MM.1S (cell line): ENCODE data around the gene GTF2F2.

ENCODE experiments used
- DNase-seq: peaks from one replicate; pipeline ENCODE4 v3.0.0-alpha.2; 2015
- H2AFZ ChIP-seq: fragments of 300-600 bp; sonication (generic); 2 replicates; pipeline ENCODE4 v1.6.0; 2016; ENCODE audit warnings: antibody characterized with exemption, low read length
- H3F3A ChIP-seq: fragments of 300-600 bp; sonication (generic); 2 replicates; pipeline ENCODE4 v1.6.1; 2016; ENCODE audit warnings: mild to moderate bottlenecking, antibody characterized with exemption, low read length, moderate library complexity, mixed read lengths; ENCODE audit not compliant: insufficient read depth
- H3K27ac ChIP-seq: fragments of 300-600 bp; sonication (generic); 2 replicates; pipeline ENCODE4 v1.5.1; 2016; ENCODE audit warnings: mild to moderate bottlenecking, low read length
- H3K27me3 ChIP-seq: fragments of 300-600 bp; sonication (generic); replicated peaks from 2 replicates; pipeline ENCODE4 v1.6.0; 2016; ENCODE audit warnings: low read length; ENCODE audit not compliant: insufficient read depth
- H3K36me3 ChIP-seq: fragments of 300-600 bp; sonication (generic); replicated peaks from 2 replicates; pipeline ENCODE4 v1.6.1; 2016; ENCODE audit warnings: mild to moderate bottlenecking, low read length, mixed read lengths; ENCODE audit not compliant: insufficient read depth
- H3K4me1 ChIP-seq: fragments of 300-600 bp; sonication (generic); 2 replicates; pipeline ENCODE4 v1.6.1; 2016; ENCODE audit warnings: low read length, mixed read lengths
- H3K4me2 ChIP-seq: fragments of 300-600 bp; sonication (generic); 2 replicates; pipeline ENCODE4 v1.6.0; 2016; ENCODE audit warnings: low read depth, low read length
- H3K4me3 ChIP-seq: fragments of 300-600 bp; sonication (generic); 2 replicates; pipeline ENCODE4 v1.5.1; 2016; ENCODE audit warnings: low read length, mixed read lengths
- H3K79me2 ChIP-seq: fragments of 300-600 bp; sonication (generic); 2 replicates; pipeline ENCODE4 v1.6.1; 2016; ENCODE audit warnings: mixed run types, low read length, mixed read lengths
- H3K9ac ChIP-seq: fragments of 300-600 bp; sonication (generic); 2 replicates; pipeline ENCODE4 v1.6.1; 2016; ENCODE audit warnings: low read length, mixed read lengths
- H3K9me2 ChIP-seq: fragments of 300-600 bp; sonication (generic); replicated peaks from 2 replicates; pipeline ENCODE4 v1.6.1; 2016; ENCODE audit warnings: mild to moderate bottlenecking, low read length, mixed read lengths; ENCODE audit not compliant: insufficient read depth
- H3K9me3 ChIP-seq: fragments of 300-600 bp; sonication (generic); replicated peaks from 2 replicates; pipeline ENCODE4 v1.6.1; 2016; ENCODE audit warnings: mild to moderate bottlenecking, low read length, mixed read lengths; ENCODE audit not compliant: insufficient read depth
- H4K20me1 ChIP-seq: fragments of 300-600 bp; sonication (generic); 2 replicates; pipeline ENCODE4 v1.6.1; 2016; ENCODE audit warnings: mild to moderate bottlenecking, low read length, moderate library complexity, mixed read lengths; ENCODE audit not compliant: insufficient read depth
- CTCF ChIP-seq: fragments of 300-600 bp; sonication (generic); IDR thresholded peaks from 2 replicates; pipeline ENCODE4 v1.5.1; 2016; ENCODE audit warnings: antibody characterized with exemption, low read length, mixed read lengths
- EZH2 ChIP-seq: fragments of 300-600 bp; sonication (generic); optimal IDR thresholded peaks from 2 replicates; pipeline ENCODE3; 2017; ENCODE audit warnings: low read depth, mild to moderate bottlenecking, antibody characterized with exemption, low read length, mixed read lengths
- EZH2phosphoT487 ChIP-seq: fragments of 300-600 bp; sonication (generic); IDR thresholded peaks from 2 replicates; pipeline ENCODE4 v1.6.1; 2018; ENCODE audit warnings: antibody characterized with exemption, low read length

The GTF2F2 gene

GRCh38 chr13:45102136-45102507 lies 18.2 kb upstream of the GTF2F2 start:
- Histone ChIP-seq H3K9me2 (no peaks in the 10 kb centered on the region), H3K4me3 (no peak overlapping the region), H4K20me1 (no peaks in the 10 kb centered on the region), H3K36me3 (no peaks in the 10 kb centered on the region), H2AFZ (no peak overlapping the region), H3K9ac (no peak overlapping the region), H3K79me2 (no peaks in the 10 kb centered on the region), H3K9me3 (no peaks in the 10 kb centered on the region), H3K4me1 (no peaks in the 10 kb centered on the region), H3K27me3 (no peaks in the 10 kb centered on the region), H3K27ac (no peak overlapping the region), H3K4me2 (no peak overlapping the region), H3F3A (no peaks in the 10 kb centered on the region)
- TF ChIP-seq EZH2, result no peak
- DNase-seq, result no peak

- Histone ChIP-seq H3K27ac (no peak overlapping the region), H3K4me3 (no peak overlapping the region), H3F3A (no peaks in the 10 kb centered on the region), H3K9me3 (no peaks in the 10 kb centered on the region), H3K36me3 (no peaks in the 10 kb centered on the region), H3K79me2 (no peaks in the 10 kb centered on the region), H3K27me3 (no peaks in the 10 kb centered on the region), H3K4me1 (no peaks in the 10 kb centered on the region), H3K9ac (no peak overlapping the region), H4K20me1 (no peaks in the 10 kb centered on the region), H3K9me2 (no peaks in the 10 kb centered on the region), H3K4me2 (no peak overlapping the region), H2AFZ (no peak overlapping the region)
- TF ChIP-seq EZH2, result no peak
- no peak for TF ChIP-seq CTCF
- no peak for TF ChIP-seq EZH2phosphoT487
- DNase-seq, result no peak
Measured at GRCh38 chr13:45103449-45103848, 16.9 kb upstream of the GTF2F2 start.

- Histone ChIP-seq H3F3A (no peaks in the 10 kb centered on the region), H4K20me1 (no peaks in the 10 kb centered on the region), H3K27me3 (no peaks in the 10 kb centered on the region), H3K36me3 (no peaks in the 10 kb centered on the region), H3K4me3 (no peak overlapping the region), H3K4me1 (no peaks in the 10 kb centered on the region), H2AFZ (no peak overlapping the region), H3K9ac (no peak overlapping the region), H3K9me2 (no peaks in the 10 kb centered on the region), H3K79me2 (no peaks in the 10 kb centered on the region), H3K9me3 (no peaks in the 10 kb centered on the region), H3K4me2 (no peak overlapping the region), H3K27ac (no peak overlapping the region)
- TF ChIP-seq CTCF, result no peak
- TF ChIP-seq EZH2phosphoT487, result no peak
- TF ChIP-seq EZH2, result no peak
- DNase-seq, result no peak
Measured at GRCh38 chr13:45104261-45104660, 16.0 kb upstream of the GTF2F2 start.

GRCh38 chr13:45105895-45106294 lies 14.4 kb upstream of the GTF2F2 start:
- H3K4me2 ChIP-seq, result no peak overlapping the region
- no peaks in the 10 kb centered on the region for H3K79me2 ChIP-seq
- H3K27ac ChIP-seq, result no peak overlapping the region
- H3K4me3 ChIP-seq, result no peak overlapping the region
- no peak overlapping the region for H2AFZ ChIP-seq
- TF ChIP-seq EZH2 (no peak), CTCF (no peak), EZH2phosphoT487 (no peak)
- no peaks in the 10 kb centered on the region for H3K36me3 ChIP-seq
- H4K20me1 ChIP-seq, result no peaks in the 10 kb centered on the region
- no peak for DNase-seq
- no peaks in the 10 kb centered on the region for H3F3A ChIP-seq
- no peaks in the 10 kb centered on the region for H3K9me2 ChIP-seq
- H3K4me1 ChIP-seq, result no peaks in the 10 kb centered on the region
- H3K9me3 ChIP-seq, result no peaks in the 10 kb centered on the region
- no peaks in the 10 kb centered on the region for H3K27me3 ChIP-seq
- H3K9ac ChIP-seq, result no peak overlapping the region
